ENCODE data around the gene FUCA2.

DNA sequence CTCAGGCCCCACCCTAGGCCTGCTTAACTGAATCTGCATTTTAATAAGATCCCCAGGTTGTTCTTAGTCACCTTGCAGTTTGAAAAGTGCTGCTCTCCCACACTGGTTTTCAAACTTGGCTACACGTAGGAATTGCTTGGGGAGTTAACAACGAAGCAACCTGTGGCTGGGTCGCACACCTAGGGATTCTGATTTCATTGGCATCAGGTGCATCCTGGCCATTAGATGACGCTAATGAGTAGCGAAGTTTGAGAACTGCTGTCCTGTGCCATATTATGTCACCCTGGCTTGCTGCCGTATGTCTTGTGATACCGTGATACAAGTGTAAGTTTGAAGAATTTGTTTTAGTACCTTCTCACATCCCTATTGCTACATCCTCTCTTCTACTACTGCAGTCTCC lies 28.2 kb upstream of the FUCA2 start:
- TF ChIP-seq, protein P1, sequence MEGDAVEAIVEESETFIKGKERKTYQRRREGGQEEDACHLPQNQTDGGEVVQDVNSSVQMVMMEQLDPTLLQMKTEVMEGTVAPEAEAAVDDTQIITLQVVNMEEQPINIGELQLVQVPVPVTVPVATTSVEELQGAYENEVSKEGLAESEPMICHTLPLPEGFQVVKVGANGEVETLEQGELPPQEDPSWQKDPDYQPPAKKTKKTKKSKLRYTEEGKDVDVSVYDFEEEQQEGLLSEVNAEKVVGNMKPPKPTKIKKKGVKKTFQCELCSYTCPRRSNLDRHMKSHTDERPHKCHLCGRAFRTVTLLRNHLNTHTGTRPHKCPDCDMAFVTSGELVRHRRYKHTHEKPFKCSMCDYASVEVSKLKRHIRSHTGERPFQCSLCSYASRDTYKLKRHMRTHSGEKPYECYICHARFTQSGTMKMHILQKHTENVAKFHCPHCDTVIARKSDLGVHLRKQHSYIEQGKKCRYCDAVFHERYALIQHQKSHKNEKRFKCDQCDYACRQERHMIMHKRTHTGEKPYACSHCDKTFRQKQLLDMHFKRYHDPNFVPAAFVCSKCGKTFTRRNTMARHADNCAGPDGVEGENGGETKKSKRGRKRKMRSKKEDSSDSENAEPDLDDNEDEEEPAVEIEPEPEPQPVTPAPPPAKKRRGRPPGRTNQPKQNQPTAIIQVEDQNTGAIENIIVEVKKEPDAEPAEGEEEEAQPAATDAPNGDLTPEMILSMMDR (IDR thresholded peaks at IDR 0.05; ENCODE audit: low read depth, low read length): peak; percentile 58
- no peak for TF ChIP-seq EZH2phosphoT487 (IDR thresholded peaks at IDR 0.05; ENCODE audit: low read depth)
